NCI-H446 (cell line): ENCODE results near the gene RAG2.

Source experiments
- DNase-seq, 2 experiments: peaks; one replicate each; lab custom pipeline; 2025; lab: John Stamatoyannopoulos, UW

Gene RAG2

GRCh38 chr11:36550385-36551115, 47.5 kb downstream of the RAG2 start:
- no peak for DNase-seq
